Kidney capillary endothelial cell (primary cell): ENCODE results near the gene AOAH.

Experiments
- DNase-seq: peaks from one replicate; pipeline ENCODE4 v3.0.0-alpha.2; 2018; ENCODE audit warnings: low spot score

The AOAH gene

GRCh38 chr7:36691983-36692382 is 32.3 kb downstream of the AOAH start:
- no peak for DNase-seq

- no peak for DNase-seq
Observed at GRCh38 chr7:36690514-36691187, 33.6 kb downstream of the AOAH start.

GRCh38 chr7:36690041-36690440 is 34.3 kb downstream of the AOAH start:
- no peak for DNase-seq

- DNase-seq = peak; percentile 61
Observed at GRCh38 chr7:36686499-36686898, 37.8 kb downstream of the AOAH start.

GRCh38 chr7:36684954-36685353 is 39.3 kb downstream of the AOAH start:
- no peak for DNase-seq

GRCh38 chr7:36683695-36684357 is 40.5 kb downstream of the AOAH start:
- no peak for DNase-seq

- no peak for DNase-seq
Observed at GRCh38 chr7:36683111-36683510, 41.2 kb downstream of the AOAH start.

- no peak for DNase-seq
Observed at GRCh38 chr7:36682102-36682501, 42.2 kb downstream of the AOAH start.

GRCh38 chr7:36677769-36678437 is 46.4 kb downstream of the AOAH start:
- no peak for DNase-seq

- no peak for DNase-seq
Observed at GRCh38 chr7:36673703-36674102, 50.6 kb downstream of the AOAH start.

GRCh38 chr7:36671432-36671829 is 52.9 kb downstream of the AOAH start:
- no peak for DNase-seq

- peak; percentile 62 for DNase-seq
Observed at GRCh38 chr7:36670585-36671431, 53.5 kb downstream of the AOAH start.

- no peak for DNase-seq
Observed at GRCh38 chr7:36668750-36669149, 55.5 kb downstream of the AOAH start.

GRCh38 chr7:36668080-36668479 is 56.2 kb downstream of the AOAH start:
- DNase-seq = no peak

GRCh38 chr7:36667007-36667745 is 57.1 kb downstream of the AOAH start:
- DNase-seq = no peak

- DNase-seq = no peak
Observed at GRCh38 chr7:36663481-36663880, 60.8 kb downstream of the AOAH start.

- DNase-seq = no peak
Observed at GRCh38 chr7:36661135-36661840, 63.0 kb downstream of the AOAH start.

- no peak for DNase-seq
Observed at GRCh38 chr7:36659638-36660341, 64.5 kb downstream of the AOAH start.

GRCh38 chr7:36659172-36659516 is 65.2 kb downstream of the AOAH start:
- peak; percentile 46 for DNase-seq

GRCh38 chr7:36658335-36659171 is 65.7 kb downstream of the AOAH start:
- DNase-seq = peak; percentile 30
